H1 (cell line): Measurements from ENCODE around the gene ACTR6.

ENCODE experiments used
- CHD2 ChIP-seq: IDR thresholded peaks from 2 replicates; pipeline ENCODE4 v1.6.1; 2012; ENCODE audit warnings: low read length, improper control_type of control experiment
- TEAD4 ChIP-seq: IDR thresholded peaks from 2 replicates; pipeline ENCODE4 v1.6.1; 2012; ENCODE audit warnings: low read depth, low read length, inconsistent platforms, mixed read lengths

DNA sequence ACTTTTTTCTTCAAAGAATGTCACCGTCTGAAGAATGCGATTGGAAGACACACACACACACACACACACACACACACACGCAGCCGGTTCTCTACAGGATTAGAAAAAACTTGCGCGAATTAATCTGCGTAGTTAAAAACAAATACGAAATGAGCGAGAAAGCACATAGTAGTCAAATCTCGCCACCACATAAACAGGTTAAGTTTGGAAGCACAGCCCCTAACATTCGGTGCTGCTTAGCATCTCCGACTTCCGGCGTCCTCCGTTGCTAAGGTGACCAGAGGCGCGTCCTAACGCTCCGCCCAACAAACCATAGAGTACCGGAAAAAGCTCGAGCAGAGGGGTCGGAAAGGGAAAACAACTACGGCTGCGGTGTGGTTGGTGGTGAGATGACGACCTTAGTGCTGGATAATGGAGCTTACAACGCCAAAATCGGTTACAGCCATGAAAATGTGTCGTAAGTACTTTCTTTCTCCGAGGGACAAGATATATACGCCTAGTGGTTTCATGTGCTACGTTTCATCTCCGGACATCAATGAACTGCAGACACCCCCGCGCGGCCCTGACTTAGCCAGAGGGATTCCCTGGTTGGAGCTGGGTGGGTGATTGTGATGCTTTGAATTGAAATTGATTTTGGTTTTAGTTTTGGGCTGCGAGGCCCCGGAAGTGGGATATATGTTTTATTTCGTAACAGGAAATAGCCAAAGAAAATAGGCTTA lies at the start of gene ACTR6:
- TF ChIP-seq CHD2 = no peak
- TF ChIP-seq TEAD4 = no peak
